Naive thymus-derived CD4-positive, alpha-beta T cell (primary cell): ENCODE measurements around the gene NCF4. TPM values are rescaled to one million over a fixed set of nuclear protein-coding genes. Genes with fewer than 3 reads are reported as not detected.

ENCODE experiments used
- ATAC-seq: fragments of 150-1000 bp; cut with Tn5 transposase; 2 replicates; pipeline ENCODE4 v1.10.0; 2021; ENCODE audit warnings: mild to moderate bottlenecking, moderate library complexity
- CTCF ChIA-PET: fragments of 350-600 bp; sonication (Branson Sonifier 250); formaldehyde crosslinking; loops from one replicate; lab custom pipeline; 2021; ENCODE audit warnings: antibody characterized with exemption; lab: Charles Lee
- POLR2A ChIA-PET: fragments of 350-600 bp; sonication (Branson Sonifier 250); formaldehyde crosslinking; loops from one replicate; lab custom pipeline; 2021; ENCODE audit warnings: antibody characterized with exemption, inconsistent platforms; lab: Charles Lee
- DNase-seq, 9 donors: peaks; one replicate each; pipeline versions ENCODE4 v3.0.0 to v3.0.0-alpha.2; 2020 to 2022; ENCODE audit warnings: mixed read lengths in 1 of 9
- H3K27ac ChIP-seq: one replicate; pipeline ENCODE4 v1.7.0; 2013; ENCODE audit warnings: mild to moderate bottlenecking, low read depth, low read length, moderate library complexity
- H3K27me3 ChIP-seq, 2 donors: one replicate each; pipeline ENCODE4 v1.7.0; 2013; ENCODE audit warnings: low read length in 2 of 2, mild to moderate bottlenecking in 2 of 2, moderate library complexity in 2 of 2; ENCODE audit not compliant: control insufficient read depth in 2 of 2, insufficient read depth in 2 of 2
- H3K36me3 ChIP-seq, 3 experiments: 1 replicate in 2 of 3; 2 replicates in 1 of 3; pipeline ENCODE4 v1.7.0; 2013; ENCODE audit warnings: low read length in 3 of 3, mild to moderate bottlenecking in 3 of 3, moderate library complexity in 1 of 3; ENCODE audit not compliant: insufficient read depth in 3 of 3, control insufficient read depth in 2 of 3
- H3K4me1 ChIP-seq, 2 donors: one replicate each; pipeline ENCODE4 v1.7.0; 2013; ENCODE audit warnings: low read length in 2 of 2, mild to moderate bottlenecking in 2 of 2, moderate library complexity in 1 of 2; ENCODE audit not compliant: control insufficient read depth in 2 of 2, insufficient read depth in 2 of 2
- H3K4me3 ChIP-seq: 2 replicates; pipeline ENCODE4 v1.7.0; 2013; ENCODE audit warnings: mild to moderate bottlenecking, low read length
- H3K9me3 ChIP-seq, 3 experiments: 1 replicate in 2 of 3; 2 replicates in 1 of 3; pipeline ENCODE4 v1.7.0; 2013; ENCODE audit warnings: low read length in 3 of 3; ENCODE audit not compliant: control insufficient read depth in 2 of 3
- H3K27ac Mint-ChIP-seq, 9 donors: one replicate each; pipeline ENCODE4 v1.8.0; 2020 to 2022; ENCODE audit warnings: mixed read lengths in 9 of 9, mild to moderate bottlenecking in 8 of 9, moderate library complexity in 5 of 9, inconsistent platforms in 2 of 9
- H3K27me3 Mint-ChIP-seq, 5 donors: one replicate each; pipeline ENCODE4 v1.8.0; 2021 to 2022; ENCODE audit warnings: mixed read lengths in 5 of 5, mild to moderate bottlenecking in 1 of 5
- H3K36me3 Mint-ChIP-seq, 5 donors: one replicate each; pipeline ENCODE4 v1.8.0; 2020 to 2022; ENCODE audit warnings: mixed read lengths in 5 of 5, mild to moderate bottlenecking in 3 of 5, inconsistent platforms in 1 of 5
- H3K4me1 Mint-ChIP-seq, 7 donors: one replicate each; pipeline ENCODE4 v1.8.0; 2020 to 2022; ENCODE audit warnings: mixed read lengths in 7 of 7, mild to moderate bottlenecking in 3 of 7, inconsistent platforms in 1 of 7
- H3K4me3 Mint-ChIP-seq, 10 donors: one replicate each; pipeline ENCODE4 v1.8.0; 2020 to 2022; ENCODE audit warnings: mild to moderate bottlenecking in 10 of 10, mixed read lengths in 10 of 10, moderate library complexity in 6 of 10, inconsistent platforms in 2 of 10
- H3K9me3 Mint-ChIP-seq, 11 donors: one replicate each; pipeline ENCODE4 v1.8.0; 2020 to 2022; ENCODE audit warnings: mixed read lengths in 11 of 11, mild to moderate bottlenecking in 4 of 11, inconsistent platforms in 1 of 11, moderate library complexity in 1 of 11
- intact Hi-C, 2 donors: fragments of 100-400 bp; cut with micrococcal nuclease; formaldehyde crosslinking; loops; one replicate each; pipeline ENCODE4 v1.15.1; 2023
- polyA plus RNA-seq, 2 donors: library from polyadenylated mRNA; unstranded; fragments of 300-500 nt; fragmentation: Illumina TruSeq; gene quantifications; one replicate each; pipeline ENCODE4 v1.2.3, GENCODE V29; 2021
- total RNA-seq, 6 experiments: library from RNA in 5 of 6; stranded (reverse) in 5 of 6; gene quantifications; 1 replicate in 5 of 6; 2 replicates in 1 of 6; pipeline ENCODE4 v1.2.3 and lab custom pipeline; 2021 to 2026

Gene NCF4
- total and polyA plus RNA-seq, 7 experiments from 2014 or later, result 0.24 to 57.1 (median 3.8) TPM

DNA sequence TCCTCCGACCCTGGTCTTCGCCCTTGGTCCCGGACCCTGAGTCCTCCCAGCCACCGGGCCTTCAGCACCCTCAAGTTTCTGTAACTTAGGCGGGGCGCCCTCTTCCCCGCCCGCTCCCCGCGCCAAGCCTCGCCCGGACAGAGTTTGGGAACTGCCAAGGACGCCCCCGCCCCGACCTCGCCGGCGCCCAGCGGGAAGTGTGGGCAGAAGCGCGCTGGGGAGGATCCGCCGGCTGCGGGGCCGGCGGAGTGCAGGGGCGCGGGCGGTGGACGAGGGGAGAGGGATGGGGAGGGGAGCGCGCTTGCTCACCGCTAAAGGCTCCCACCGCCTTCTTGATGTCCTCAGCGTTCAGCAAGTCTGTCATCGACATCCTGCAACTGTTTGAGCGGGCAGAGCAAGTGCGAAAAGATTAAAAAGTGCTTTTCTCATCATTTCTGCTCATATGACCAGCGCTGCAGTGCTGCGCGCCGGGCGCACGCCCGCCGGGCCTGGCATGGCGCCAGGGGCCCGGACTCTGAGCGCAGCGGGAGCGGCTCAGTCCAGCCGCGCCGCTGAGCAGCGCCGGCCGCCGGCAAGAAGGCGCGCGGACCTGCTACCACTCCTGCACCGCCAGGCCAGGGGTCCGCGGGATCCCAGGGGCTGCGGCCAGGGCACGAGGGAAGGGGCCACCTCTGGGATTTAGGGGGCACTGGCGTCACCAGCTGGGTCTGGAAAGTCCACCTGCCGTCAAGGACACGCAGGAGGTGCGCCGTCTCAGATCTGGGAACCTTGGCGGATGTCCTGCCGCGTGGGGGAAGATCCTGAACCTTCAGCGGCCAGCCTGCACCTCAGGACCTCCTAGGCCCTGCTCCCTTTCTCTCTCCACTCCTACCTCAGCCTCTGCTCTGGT, 43.9 kb upstream of the NCF4 start, which contains the start of gene PVALB:
PVALB (minus strand) TSS at position 400 of the 889 bp plus-strand sequence; CDS start at position 370, 30 bp downstream.
- H3K27me3 ChIP-seq, result peaks cover 4 to 15% of the 10 kb centered on the region in 2 donors
- POLR2A ChIA-PET, result no interaction called here
- H3K27ac ChIP-seq, result no peak within 1 kb of the TSS
- intact Hi-C loops, result no loop called here
- H3K36me3 ChIP-seq, result no peaks in the 10 kb centered on the region
- H3K27ac Mint-ChIP-seq, result no peak within 1 kb of the TSS
- peak within 1 kb of the TSS in 9 of 10 donors; percentile 25 to 79 (median 47) for H3K4me3 Mint-ChIP-seq
- H3K4me1 ChIP-seq, result peaks cover 0 to 5% of the 10 kb centered on the region in 2 donors
- peaks cover 0 to 2% (median 0%) of the 10 kb centered on the region in 11 donors for H3K9me3 Mint-ChIP-seq
- peak; percentile 45 for ATAC-seq
- peaks cover 2 to 15% (median 6%) of the 10 kb centered on the region in 7 donors for H3K4me1 Mint-ChIP-seq
- CTCF ChIA-PET, result no interaction called here
- DNase-seq, result peak in 3 of 9 donors; percentile 7 to 30 (median 10)
- H3K4me3 ChIP-seq, result no peak within 1 kb of the TSS
- no peaks in the 10 kb centered on the region for H3K36me3 Mint-ChIP-seq
- no peaks in the 10 kb centered on the region for H3K9me3 ChIP-seq
- peaks cover 55 to 86% (median 57%) of the 10 kb centered on the region in 5 donors for H3K27me3 Mint-ChIP-seq

DNA sequence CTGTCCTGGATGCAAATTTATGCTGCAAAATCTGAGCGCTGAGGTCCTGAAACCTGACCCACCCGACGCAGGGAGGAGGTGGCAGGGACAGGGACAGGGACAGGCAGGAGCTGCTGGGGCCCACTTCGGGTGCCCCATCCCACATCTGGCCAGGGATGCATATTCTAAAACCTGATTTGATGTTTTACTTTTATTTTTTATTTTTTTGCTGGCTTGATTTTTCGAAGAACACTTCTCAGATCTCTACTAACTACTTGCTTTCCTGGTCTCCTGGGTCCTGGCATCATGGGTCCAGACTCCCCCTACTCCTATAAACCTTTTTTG, 43.3 kb upstream of the NCF4 start:
- H3K9me3 Mint-ChIP-seq, result peaks cover 0 to 2% (median 0%) of the 10 kb centered on the region in 11 donors
- Histone ChIP-seq H3K36me3 (no peaks in the 10 kb centered on the region), H3K9me3 (no peaks in the 10 kb centered on the region), H3K4me1 (peaks cover 0 to 5% of the 10 kb centered on the region in 2 donors), H3K27ac (no peak overlapping the region), H3K4me3 (no peak overlapping the region), H3K27me3 (peaks cover 4 to 15% of the 10 kb centered on the region in 2 donors)
- no peak for ATAC-seq
- peak overlapping the region in 9 of 10 donors; percentile 25 to 79 (median 46) for H3K4me3 Mint-ChIP-seq
- H3K27ac Mint-ChIP-seq, result no peak overlapping the region
- H3K4me1 Mint-ChIP-seq, result peaks cover 2 to 15% (median 6%) of the 10 kb centered on the region in 7 donors
- intact Hi-C loops, result no loop called here
- H3K36me3 Mint-ChIP-seq, result no peaks in the 10 kb centered on the region
- no peak for DNase-seq
- ChIA-PET POLR2A (no interaction called here), CTCF (no interaction called here)
- H3K27me3 Mint-ChIP-seq, result peaks cover 55 to 85% (median 57%) of the 10 kb centered on the region in 5 donors

DNA sequence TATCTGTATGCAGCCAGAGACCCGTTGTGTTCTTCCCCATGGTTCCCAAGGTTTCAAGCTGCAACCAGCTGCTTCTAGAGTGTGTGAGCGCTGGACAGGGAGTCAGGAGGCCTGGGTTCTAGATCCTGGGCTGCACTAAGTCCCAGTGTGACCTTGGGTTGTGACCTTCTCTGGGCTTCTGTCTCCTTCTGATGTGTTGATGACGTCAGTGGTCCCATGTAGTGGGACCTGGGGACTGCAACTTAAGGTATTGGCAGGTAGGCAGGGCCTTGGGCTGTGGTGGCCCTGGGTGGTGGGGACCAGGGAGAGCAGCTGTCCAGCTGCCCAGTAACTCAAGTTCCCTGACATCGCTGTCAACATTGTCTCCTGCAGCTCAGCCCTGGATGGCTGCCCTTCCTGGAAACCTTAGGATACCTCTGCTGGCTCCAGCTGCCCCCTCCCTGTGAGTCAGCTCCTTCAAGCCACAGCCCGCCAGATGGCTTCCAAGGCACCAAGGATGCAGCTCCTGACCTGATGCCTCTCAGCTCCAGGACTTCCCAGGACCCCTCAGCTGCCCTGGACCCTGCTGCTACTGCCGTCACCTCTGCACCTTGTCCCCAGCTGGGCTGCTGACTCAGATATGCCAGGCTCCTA, 42.7 kb upstream of the NCF4 start:
- H3K4me3 ChIP-seq, result no peak overlapping the region
- no peak for ATAC-seq
- H3K27me3 ChIP-seq, result peaks cover 4 to 15% of the 10 kb centered on the region in 2 donors
- peaks cover 55 to 79% (median 58%) of the 10 kb centered on the region in 5 donors for H3K27me3 Mint-ChIP-seq
- H3K36me3 Mint-ChIP-seq, result no peaks in the 10 kb centered on the region
- peak overlapping the region in 4 of 10 donors; percentile 34 to 79 (median 48) for H3K4me3 Mint-ChIP-seq
- H3K27ac ChIP-seq, result no peak overlapping the region
- H3K27ac Mint-ChIP-seq, result no peak overlapping the region
- H3K4me1 ChIP-seq, result peaks cover 0 to 5% of the 10 kb centered on the region in 2 donors
- no peaks in the 10 kb centered on the region for H3K36me3 ChIP-seq
- CTCF ChIA-PET, result no interaction called here
- intact Hi-C loops, result no loop called here
- H3K9me3 Mint-ChIP-seq, result peaks cover 0 to 2% (median 0%) of the 10 kb centered on the region in 11 donors
- peaks cover 2 to 15% (median 6%) of the 10 kb centered on the region in 7 donors for H3K4me1 Mint-ChIP-seq
- H3K9me3 ChIP-seq, result no peaks in the 10 kb centered on the region
- DNase-seq, result no peak
- POLR2A ChIA-PET, result interaction anchor here (0.7 kb wide), 1 partner anchor 34 kb away, joined by 4 read pairs; no protein-coding TSS in a partner anchor

DNA sequence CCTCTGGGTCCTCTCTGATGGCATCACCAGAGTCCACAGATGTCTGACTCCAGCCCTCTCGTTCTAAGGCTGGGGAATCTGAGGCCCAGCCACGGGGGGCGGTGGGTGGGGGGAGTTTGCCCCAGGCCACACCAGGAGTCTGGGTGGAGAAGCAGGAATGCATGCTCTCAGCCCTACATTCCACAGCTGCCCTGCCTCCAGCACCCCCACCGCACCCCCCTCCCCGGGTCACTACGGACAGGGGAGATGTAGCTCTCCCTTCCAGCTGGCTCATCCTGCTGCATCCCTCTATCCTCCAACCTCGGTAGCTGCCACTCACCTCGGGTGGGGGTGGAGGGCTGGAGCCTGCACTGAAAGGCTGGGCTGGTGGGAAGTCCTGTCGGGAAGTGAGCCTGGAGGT, 41.7 kb upstream of the NCF4 start:
- Mint-ChIP-seq H3K36me3 (no peaks in the 10 kb centered on the region), H3K27ac (no peak overlapping the region), H3K9me3 (peaks cover 0 to 2% (median 0%) of the 10 kb centered on the region in 11 donors), H3K4me3 (no peak overlapping the region), H3K4me1 (peaks cover 2 to 15% (median 6%) of the 10 kb centered on the region in 7 donors), H3K27me3 (peaks cover 56 to 71% (median 63%) of the 10 kb centered on the region in 5 donors)
- Histone ChIP-seq H3K36me3 (no peaks in the 10 kb centered on the region), H3K4me1 (peaks cover 0 to 5% of the 10 kb centered on the region in 2 donors), H3K27me3 (peaks cover 4 to 15% of the 10 kb centered on the region in 2 donors), H3K4me3 (no peak overlapping the region), H3K9me3 (no peaks in the 10 kb centered on the region), H3K27ac (no peak overlapping the region)
- POLR2A ChIA-PET, result no interaction called here
- DNase-seq (no peak), ATAC-seq (no peak)
- CTCF ChIA-PET, result no interaction called here
- intact Hi-C loops, result no loop called here

DNA sequence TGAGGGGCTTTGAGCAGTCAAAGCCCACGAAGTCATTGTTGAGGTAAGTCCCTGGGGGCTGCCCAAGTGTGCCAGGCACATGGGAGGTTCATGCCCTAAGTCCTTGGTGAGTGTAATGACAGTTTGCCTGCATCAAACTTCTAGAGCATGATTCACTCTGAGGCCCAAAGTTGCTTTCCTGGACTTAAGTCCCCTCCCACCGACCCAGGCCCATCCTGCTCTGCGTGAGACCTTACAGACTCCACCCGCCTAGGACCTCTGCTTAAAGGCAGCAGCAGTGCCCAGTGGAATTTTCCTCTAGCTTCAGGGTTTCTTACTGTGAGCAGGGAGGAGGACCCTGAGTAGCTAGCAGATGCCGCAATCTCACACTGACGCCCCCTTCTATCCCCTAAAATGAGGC, 38.2 kb upstream of the NCF4 start:
- H3K9me3 ChIP-seq, result no peaks in the 10 kb centered on the region
- no peak overlapping the region for H3K27ac ChIP-seq
- H3K27me3 Mint-ChIP-seq, result peaks cover 42 to 50% (median 46%) of the 10 kb centered on the region in 5 donors
- no peak overlapping the region for H3K4me3 Mint-ChIP-seq
- no peaks in the 10 kb centered on the region for H3K4me1 ChIP-seq
- H3K4me3 ChIP-seq, result no peak overlapping the region
- intact Hi-C loops, result no loop called here
- H3K4me1 Mint-ChIP-seq, result peaks cover 1 to 8% (median 3%) of the 10 kb centered on the region in 7 donors
- CTCF ChIA-PET, result no interaction called here
- H3K36me3 Mint-ChIP-seq, result no peaks in the 10 kb centered on the region
- DNase-seq (no peak), ATAC-seq (no peak)
- peaks cover 0 to 2% (median 0%) of the 10 kb centered on the region in 11 donors for H3K9me3 Mint-ChIP-seq
- no peaks in the 10 kb centered on the region for H3K36me3 ChIP-seq
- POLR2A ChIA-PET, result no interaction called here
- H3K27me3 ChIP-seq, result no peaks in the 10 kb centered on the region
- H3K27ac Mint-ChIP-seq, result no peak overlapping the region

DNA sequence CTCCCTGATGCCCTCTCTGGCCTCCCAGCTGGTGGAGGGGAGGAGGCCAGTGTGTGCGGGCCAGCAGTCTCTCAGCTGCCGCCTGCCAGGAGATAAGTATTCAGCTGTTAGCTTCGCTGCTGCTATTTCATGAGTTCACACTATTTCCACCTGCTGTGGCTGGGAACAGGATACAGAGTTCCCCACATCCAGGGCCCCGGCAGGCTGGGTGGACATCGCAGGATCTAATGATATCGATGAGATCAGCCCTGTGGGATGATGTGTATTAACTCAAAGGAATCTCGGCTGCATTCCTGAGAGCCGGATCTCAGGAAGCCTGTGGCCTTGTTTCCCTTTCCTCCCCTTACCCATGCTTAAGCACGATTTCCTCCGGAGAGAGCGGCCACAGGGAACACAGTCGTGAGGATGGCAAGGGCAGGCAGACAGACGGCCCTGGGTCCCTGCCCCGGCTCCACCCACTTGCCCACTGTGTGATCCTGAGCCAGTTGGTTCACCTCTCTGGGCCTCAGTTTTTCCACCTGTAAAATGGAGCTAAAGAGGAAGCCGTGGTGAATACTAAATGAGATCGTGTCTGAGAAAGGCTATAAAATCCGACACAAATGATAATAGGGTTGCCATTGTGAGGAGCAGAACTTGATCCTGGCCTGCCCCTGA, 37.5 kb upstream of the NCF4 start:
- no peaks in the 10 kb centered on the region for H3K36me3 ChIP-seq
- ATAC-seq (no peak), DNase-seq (no peak)
- no peak overlapping the region for H3K27ac ChIP-seq
- ChIA-PET POLR2A (no interaction called here), CTCF (no interaction called here)
- no peak overlapping the region for H3K27ac Mint-ChIP-seq
- H3K27me3 Mint-ChIP-seq, result peaks cover 39 to 46% (median 43%) of the 10 kb centered on the region in 5 donors
- H3K36me3 Mint-ChIP-seq, result no peaks in the 10 kb centered on the region
- H3K27me3 ChIP-seq, result no peaks in the 10 kb centered on the region
- intact Hi-C loops, result no loop called here
- H3K4me3 Mint-ChIP-seq, result no peak overlapping the region
- H3K9me3 ChIP-seq, result no peaks in the 10 kb centered on the region
- H3K4me3 ChIP-seq, result no peak overlapping the region
- no peaks in the 10 kb centered on the region for H3K4me1 ChIP-seq
- peaks cover 0 to 5% (median 0%) of the 10 kb centered on the region in 7 donors for H3K4me1 Mint-ChIP-seq
- H3K9me3 Mint-ChIP-seq, result no peaks in the 10 kb centered on the region
